Measurements from ENCODE around the gene ULK4. TPM values are rescaled to one million over a fixed set of nuclear protein-coding genes. Genes with fewer than 3 reads are reported as not detected.

The ULK4 gene
- total and polyA plus RNA-seq, 9 of the 15 experiments (the other 6 are each of a cell fraction or from before 2014, with no cell fraction given) = 3.0 to 5.9 (median 3.5) TPM

DNA sequence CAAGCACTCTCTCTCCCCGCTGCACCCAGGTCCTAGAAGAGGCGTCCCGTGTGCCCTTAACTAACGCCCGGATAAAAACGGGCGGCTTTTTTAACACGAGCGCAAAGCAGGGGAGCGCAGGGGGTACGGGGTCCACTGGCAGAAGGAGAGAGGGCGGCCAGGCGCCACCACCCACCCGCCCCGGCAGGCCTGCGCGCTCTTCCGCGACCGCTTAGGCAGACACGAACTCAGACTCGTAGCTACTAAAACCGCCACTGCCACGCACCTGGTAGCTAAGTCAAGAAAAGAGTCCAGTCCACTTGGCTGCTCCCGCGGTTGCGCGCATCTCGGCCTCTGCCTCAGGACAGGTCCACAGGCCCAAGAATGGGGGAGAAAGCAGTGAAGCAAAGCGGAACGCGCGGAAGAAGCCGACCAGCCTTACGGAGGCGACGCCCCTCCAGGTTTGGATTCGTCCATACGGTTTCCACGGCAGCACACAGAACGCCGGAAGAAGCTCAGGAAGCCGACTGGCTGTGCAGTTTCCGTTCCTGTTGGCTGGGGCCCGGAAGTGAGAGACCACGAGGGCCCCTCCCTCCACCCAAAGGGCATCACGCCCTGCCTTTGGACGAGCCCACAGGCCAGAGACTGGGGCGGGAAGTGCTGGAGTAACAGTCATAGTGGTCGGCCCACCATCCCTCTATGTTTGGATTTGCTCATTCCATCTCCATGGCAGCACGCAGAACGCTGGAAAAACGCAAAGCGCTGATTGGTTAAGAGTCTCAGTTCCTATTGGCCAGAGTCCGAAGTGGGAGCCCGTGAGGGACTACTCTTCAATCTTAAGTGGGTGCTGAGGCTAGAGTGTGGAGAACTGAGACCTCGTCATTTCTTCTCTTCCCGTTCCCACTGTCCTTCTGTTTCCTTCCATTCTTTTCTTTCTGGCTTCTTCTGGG lies at the start of gene ULK4 (continued):
- TF ChIP-seq, protein P1, sequence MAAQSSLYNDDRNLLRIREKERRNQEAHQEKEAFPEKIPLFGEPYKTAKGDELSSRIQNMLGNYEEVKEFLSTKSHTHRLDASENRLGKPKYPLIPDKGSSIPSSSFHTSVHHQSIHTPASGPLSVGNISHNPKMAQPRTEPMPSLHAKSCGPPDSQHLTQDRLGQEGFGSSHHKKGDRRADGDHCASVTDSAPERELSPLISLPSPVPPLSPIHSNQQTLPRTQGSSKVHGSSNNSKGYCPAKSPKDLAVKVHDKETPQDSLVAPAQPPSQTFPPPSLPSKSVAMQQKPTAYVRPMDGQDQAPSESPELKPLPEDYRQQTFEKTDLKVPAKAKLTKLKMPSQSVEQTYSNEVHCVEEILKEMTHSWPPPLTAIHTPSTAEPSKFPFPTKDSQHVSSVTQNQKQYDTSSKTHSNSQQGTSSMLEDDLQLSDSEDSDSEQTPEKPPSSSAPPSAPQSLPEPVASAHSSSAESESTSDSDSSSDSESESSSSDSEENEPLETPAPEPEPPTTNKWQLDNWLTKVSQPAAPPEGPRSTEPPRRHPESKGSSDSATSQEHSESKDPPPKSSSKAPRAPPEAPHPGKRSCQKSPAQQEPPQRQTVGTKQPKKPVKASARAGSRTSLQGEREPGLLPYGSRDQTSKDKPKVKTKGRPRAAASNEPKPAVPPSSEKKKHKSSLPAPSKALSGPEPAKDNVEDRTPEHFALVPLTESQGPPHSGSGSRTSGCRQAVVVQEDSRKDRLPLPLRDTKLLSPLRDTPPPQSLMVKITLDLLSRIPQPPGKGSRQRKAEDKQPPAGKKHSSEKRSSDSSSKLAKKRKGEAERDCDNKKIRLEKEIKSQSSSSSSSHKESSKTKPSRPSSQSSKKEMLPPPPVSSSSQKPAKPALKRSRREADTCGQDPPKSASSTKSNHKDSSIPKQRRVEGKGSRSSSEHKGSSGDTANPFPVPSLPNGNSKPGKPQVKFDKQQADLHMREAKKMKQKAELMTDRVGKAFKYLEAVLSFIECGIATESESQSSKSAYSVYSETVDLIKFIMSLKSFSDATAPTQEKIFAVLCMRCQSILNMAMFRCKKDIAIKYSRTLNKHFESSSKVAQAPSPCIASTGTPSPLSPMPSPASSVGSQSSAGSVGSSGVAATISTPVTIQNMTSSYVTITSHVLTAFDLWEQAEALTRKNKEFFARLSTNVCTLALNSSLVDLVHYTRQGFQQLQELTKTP (IDR thresholded peaks at IDR 0.05; ENCODE audit: low read depth in 1 of 2, partially characterized antibody in 2 of 2) = no peak
- TF ChIP-seq, protein P2, sequence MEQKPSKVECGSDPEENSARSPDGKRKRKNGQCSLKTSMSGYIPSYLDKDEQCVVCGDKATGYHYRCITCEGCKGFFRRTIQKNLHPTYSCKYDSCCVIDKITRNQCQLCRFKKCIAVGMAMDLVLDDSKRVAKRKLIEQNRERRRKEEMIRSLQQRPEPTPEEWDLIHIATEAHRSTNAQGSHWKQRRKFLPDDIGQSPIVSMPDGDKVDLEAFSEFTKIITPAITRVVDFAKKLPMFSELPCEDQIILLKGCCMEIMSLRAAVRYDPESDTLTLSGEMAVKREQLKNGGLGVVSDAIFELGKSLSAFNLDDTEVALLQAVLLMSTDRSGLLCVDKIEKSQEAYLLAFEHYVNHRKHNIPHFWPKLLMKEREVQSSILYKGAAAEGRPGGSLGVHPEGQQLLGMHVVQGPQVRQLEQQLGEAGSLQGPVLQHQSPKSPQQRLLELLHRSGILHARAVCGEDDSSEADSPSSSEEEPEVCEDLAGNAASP (IDR thresholded peaks at IDR 0.05) = no peak
- peak; percentile 78 for TF ChIP-seq MGA (IDR thresholded peaks at IDR 0.05)

Data from K562 (cell line).